Measurements from ENCODE around the gene ZFHX3.

Gene ZFHX3

DNA sequence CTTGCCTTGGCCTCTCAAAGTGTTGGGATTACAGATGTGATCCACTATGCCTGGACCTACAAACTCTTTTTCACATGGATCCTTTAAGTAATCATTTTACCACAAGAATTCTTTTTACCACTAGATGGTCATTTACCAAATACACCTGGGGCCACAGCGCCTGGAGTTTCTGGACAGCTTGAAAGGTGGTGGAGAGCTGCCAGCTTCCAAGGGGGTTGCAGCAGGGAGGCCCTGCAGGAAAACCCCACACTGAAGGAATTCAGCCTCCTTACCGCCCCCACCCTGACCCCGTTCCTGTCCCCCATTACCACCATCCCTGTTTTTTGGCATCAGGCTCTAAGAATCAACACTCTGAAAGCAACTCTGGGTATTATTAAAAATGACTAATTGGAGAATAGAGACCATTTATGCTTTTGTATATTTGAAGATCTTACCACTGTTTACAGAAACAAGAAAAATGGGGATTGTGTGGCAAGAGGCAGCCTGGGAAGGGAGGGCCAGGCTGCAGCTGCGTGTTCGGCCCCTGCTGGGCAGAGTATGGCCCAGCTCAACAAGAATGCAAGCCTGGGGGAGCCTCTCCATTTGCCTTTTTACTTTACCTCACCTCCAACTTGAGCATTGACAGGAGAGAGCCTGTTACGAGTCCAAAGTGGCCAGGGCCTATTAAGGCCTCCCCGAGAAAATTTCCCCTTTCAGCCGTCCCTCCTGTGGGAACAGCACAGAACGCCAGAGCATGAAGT, 209.9 kb downstream of the ZFHX3 start:
- in situ Hi-C loops (cut with MboI; ENCODE audit: low sequenced_read_pairs): loop anchor here (10.0 kb wide), 1 partner anchor 357 kb away; no protein-coding TSS in a partner anchor

DNA sequence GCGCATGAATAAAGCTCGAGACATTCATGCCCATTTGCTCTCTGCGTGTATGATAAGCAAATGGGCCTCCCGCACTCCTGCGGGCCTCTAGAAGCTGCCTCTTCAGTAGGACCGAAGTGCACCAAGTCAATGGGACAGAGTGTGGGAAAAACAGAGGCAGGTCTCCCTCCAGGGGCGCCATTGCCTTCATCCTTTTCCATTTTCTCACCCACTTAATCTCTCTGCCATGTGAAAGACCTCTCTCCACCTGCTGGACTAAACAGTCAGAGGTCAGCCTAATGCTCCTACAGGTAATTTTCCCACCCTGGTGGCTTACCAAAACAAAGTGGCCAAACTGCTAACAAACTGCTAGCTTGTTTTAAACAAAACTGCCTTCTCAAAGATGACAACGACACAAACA, 210.9 kb downstream of the ZFHX3 start:
- in situ Hi-C loops (cut with MboI; ENCODE audit: low sequenced_read_pairs): loop anchor here (10.0 kb wide), 1 partner anchor 358 kb away; no protein-coding TSS in a partner anchor

DNA sequence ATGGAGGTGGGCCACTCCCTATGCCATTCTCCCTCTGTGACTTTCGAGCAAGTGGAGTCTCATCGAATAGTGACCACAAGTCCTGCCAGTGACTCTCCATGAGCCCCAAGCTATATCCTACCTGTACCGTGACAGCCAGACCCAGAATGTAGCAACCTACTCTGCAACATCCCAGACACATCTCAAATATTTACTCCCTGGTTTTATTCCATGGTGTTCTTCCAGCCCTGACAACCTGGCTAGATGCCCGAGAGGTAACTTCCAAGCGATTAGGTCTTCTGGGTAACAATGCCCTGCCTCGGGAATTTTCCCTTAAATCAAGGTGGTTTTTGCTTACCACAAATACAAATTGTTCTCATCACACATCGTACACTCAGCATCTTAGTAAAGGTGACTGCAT, 211.7 kb downstream of the ZFHX3 start:
- in situ Hi-C loops (cut with MboI; ENCODE audit: low sequenced_read_pairs): loop anchor here (10.0 kb wide), 1 partner anchor 359 kb away; no protein-coding TSS in a partner anchor

DNA sequence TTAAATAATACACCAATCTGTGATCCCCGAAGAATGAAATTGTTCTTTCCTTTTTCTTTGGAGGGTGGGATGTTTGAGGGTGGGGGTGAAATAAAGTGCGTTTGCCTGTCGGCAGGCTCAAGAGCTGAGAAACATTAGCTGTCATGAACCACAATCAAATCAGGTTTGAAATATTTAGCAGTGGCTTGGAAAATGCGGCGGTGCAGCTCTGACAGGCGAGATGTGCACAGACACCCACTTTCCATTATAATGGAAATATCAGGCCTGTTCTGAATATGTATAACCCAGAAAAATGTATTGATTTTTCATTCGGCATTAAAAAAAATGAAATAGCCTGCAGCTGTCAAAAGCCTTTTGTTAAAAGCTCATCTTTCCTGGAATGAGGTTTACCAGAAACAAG, 212.8 kb downstream of the ZFHX3 start:
- in situ Hi-C loops (cut with MboI; ENCODE audit: low sequenced_read_pairs): loop anchor here (10.0 kb wide), 1 partner anchor 360 kb away; no protein-coding TSS in a partner anchor

DNA sequence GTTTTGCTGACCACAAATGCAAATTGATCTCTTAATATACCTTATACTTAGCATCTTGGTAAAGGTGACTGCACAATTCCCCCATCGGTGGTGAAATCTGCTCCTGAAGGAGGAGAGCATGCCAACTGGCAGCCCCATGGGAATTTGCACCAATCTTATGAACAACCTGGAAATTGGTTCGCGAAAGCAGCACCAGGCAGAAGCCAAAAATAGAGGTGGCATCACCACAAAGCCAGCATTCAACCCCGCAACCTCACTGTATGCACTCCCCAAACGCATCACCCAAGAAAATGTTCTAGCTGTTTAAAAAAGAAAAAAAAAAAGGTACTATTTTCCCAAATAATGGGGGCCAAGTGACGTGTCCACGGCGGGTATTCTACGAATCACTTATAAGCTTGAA, 213.4 kb downstream of the ZFHX3 start:
- in situ Hi-C loops (cut with MboI; ENCODE audit: low sequenced_read_pairs): loop anchor here (10.0 kb wide), 1 partner anchor 360 kb away; no protein-coding TSS in a partner anchor

DNA sequence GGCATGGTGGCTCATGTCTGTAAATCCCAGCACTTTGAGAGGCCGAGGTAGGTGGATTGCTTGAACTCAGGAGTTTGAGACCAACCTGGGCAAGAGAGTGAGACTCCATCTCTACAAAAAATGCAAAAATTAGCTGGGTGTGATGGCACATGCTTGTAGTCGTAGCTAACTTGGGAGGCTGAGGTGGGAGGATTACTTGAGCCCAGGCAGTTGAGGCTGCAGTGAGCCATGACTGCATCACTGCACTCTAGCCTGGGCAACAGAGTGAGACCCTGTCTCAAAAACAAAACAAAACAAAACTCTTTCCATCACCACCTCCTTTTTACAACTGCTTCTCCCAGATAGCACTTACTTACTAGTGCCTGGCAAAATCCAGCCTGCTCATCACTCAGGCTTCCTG, 214.0 kb downstream of the ZFHX3 start:
- in situ Hi-C loops (cut with MboI; ENCODE audit: low sequenced_read_pairs): loop anchor here (10.0 kb wide), 1 partner anchor 361 kb away; no protein-coding TSS in a partner anchor

DNA sequence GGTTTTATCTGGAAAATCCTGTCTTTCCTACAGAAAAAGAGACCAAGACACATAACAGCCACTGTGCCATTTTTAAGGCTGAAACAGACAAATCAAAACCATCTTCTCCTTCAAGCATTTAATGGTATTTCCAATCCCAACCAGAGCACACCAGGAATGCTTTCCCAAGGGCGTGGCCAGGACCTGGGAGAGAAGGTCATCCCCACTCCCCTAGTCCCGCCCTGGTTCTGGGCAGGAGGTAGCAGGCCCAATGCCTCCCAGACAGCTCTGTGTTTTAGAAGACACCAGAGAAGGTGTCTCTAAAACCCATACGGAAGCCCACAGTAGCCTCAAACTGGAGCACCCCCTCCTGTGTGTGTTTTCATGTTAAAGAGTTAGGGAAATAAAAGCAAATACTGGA, 214.4 kb downstream of the ZFHX3 start:
- in situ Hi-C loops (cut with MboI; ENCODE audit: low sequenced_read_pairs): loop anchor here (10.0 kb wide), 1 partner anchor 361 kb away; no protein-coding TSS in a partner anchor

DNA sequence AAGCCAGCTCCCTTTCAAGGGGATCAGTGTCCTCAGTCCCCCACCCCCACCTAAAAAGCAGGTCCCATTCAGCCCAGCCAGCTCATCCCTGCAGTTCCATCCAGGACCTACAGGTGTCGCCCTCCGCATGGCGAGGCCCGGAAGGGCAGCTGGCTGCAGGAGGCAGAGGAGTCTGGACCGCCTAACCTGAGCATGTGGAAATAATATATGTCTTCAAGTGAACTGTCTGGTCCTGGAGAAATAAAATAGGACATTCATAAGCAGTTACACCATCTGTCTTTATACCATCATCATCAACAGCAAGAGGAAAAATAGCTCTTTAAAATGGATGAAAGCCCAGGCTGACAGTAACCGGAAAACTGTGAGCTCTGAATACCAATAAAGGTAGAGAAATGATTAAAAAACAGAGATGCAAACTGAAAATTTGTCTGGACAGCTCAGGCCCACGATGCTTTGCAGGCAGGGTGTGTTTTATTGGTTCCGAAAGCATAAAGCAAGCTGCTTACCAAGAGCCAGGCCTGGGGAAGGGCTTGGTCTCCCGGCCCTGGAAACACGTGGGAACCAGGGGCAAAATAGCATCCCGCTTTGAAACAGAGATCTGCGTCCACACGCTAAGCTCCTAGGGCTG, 215.2 kb downstream of the ZFHX3 start:
- in situ Hi-C loops (cut with MboI; ENCODE audit: low sequenced_read_pairs): loop anchor here (10.0 kb wide), 1 partner anchor 362 kb away; no protein-coding TSS in a partner anchor

DNA sequence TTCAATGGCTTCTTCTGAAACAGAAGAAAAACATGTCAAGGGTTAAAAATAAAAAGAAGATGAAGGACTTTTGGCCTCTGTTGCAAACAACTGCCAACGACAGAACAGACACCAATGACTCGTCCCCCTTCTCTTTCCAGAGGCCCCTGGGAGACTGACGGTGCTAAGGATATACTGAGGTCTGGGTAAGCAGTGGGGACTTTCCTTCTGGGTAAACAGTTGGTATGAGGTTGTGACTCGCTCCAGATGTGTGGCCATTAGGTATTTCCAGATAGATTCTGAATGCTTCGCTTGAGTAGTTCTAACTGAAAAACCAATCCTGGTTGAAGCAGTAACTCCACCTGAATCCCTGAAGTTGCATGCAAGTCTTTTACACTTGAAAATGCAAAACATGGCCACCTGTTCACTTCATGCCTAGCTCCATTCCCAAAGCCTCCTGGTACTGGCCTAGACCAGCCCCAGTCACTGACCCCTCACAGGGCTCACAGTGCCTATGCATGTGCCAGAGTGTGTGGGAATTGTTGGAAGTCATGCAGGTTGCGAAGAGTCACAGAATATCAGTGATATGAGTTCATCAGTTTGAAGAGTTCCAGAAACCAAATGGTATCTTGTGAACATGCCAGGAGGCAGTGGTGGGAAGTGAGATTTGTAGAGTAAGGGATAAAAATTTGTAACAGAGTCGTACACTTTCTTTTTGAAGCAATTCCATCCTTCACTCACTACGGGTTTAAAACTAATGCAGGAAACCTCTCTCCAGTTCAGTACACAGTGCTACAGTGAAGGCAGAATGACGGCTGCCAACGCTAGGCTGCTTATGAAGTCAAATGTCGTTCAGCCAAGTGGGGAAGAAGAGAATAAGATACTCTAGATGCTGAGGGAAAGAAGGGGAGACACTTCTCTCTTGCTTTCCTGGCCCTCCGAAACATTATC, 217.8 kb downstream of the ZFHX3 start:
- in situ Hi-C loops (cut with MboI; ENCODE audit: low sequenced_read_pairs): loop anchor here (10.0 kb wide), 1 partner anchor 365 kb away; no protein-coding TSS in a partner anchor

DNA sequence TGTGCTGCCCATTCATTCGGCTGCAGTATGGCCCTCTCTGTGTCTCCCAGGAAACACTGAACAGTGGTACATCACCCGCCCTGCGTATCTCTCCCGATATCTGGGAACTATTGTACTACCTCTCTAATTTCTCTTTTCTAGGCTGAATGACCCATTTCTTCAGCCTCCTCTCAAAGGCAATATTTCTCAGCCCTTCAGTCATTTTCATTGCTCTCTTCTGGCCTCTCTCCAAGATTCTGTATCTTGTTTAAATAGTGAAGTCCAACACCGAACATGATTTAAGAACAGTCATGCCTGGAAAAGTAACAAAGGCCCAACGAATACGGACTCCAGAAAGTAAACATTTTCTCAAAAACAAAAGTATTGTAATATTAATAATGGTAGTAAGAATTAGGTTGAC, 220.1 kb downstream of the ZFHX3 start:
- in situ Hi-C loops (cut with MboI; ENCODE audit: low sequenced_read_pairs): no loop called here

DNA sequence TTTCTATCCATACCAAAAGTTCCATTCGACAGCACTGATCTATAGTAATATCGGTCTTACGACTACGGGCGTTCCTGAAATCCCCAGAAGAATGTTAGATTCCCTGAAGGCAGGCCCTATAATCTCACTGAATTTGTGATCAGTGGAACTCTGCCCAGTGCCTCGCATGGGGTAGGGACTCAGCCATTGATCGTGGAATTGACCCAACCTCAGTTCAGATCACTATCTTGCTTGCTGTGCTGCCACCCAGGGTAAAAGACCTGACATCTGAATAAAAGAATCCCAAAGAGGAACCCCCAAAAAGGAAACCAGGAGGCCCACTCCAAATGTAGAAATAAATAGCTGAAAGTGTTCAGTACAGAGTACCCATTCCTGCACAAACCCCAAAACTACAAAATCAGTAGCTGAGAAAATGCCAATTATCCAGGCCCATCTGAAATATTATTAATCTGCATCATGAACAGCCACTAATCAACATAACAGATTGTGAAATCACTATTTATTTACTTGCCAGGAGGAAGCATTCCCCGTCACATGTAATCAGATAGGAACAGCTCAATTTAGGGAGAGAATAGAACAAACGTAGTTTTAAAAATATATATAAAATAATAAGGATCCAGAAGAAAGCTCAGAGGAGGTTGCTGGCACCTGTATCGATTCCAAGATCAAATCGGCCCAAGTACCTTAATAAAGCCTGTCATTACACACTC, 221.9 kb downstream of the ZFHX3 start:
- in situ Hi-C loops (cut with MboI; ENCODE audit: low sequenced_read_pairs): no loop called here

DNA sequence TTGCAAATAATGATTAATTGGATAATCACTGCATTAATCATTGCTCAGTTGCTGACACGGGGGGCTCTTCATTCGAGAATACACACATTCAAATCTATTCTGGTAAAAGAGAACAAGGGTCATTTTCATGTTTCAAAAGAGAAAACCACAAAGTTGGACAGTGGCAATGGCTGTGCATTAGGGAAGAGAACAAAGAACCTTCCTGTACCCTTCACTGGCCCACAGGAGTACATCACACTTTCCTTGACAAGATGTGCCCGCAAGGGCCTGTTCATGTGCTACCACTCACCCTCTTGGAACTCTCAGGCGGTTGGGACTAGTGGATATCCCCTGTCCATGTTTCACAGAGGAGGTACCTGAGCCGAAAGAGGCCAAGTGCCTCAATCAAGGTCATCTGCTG, 223.2 kb downstream of the ZFHX3 start:
- in situ Hi-C loops (cut with MboI; ENCODE audit: low sequenced_read_pairs): no loop called here

DNA sequence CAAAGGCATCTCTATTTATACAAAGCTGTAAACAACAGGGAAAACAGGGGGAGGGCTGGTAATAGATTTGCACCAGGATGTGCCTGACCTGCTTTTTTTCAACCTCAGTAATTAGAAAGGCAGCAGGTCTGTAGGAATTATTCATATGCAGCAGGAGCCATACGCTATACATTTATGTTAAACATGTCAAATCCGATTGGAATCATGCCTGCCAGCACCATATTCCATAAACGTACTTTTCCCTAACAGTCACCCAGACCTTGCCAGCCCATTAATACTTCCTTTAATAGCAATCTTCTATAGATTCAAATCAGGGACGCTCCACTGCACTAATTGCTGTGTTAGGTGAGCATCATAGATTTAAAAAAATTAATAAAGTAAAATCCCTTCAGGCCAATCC, 223.9 kb downstream of the ZFHX3 start:
- in situ Hi-C loops (cut with MboI; ENCODE audit: low sequenced_read_pairs): no loop called here

DNA sequence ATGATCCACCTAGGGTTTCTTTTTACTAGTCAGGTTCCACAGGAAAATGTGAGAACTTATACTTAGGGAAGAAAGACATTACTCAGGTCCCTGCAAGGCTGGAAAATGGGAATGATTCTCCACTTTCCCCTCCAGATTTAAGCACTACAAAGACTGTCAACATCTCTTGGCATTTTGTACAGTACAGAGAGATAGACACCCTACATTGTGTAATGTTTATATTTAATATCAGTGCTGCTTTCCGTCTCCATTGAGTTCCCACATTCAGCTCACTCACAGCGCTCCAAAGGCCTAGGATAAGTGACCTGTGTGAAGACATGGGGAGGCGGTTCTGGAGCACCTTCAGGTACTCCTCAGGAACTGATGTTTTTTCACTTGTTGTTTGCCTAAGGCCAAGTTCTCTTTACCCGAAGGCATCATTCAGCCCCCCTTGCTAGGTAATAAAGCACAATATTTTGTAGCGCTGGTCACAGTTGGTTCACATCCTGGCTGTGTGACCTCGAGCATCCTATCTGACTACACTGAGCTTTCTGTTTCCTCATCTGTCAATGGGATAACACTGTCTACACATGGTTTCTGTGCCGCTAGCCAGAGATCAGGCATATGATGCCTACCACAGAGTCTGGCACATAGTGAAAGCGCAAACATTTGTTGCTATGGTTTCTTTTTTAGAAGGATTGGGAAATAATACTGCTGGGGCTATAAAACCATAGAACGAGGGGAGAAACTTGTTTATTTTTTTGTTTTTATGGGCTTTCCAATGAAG, 226.6 kb downstream of the ZFHX3 start:
- in situ Hi-C loops (cut with MboI; ENCODE audit: low sequenced_read_pairs): no loop called here

DNA sequence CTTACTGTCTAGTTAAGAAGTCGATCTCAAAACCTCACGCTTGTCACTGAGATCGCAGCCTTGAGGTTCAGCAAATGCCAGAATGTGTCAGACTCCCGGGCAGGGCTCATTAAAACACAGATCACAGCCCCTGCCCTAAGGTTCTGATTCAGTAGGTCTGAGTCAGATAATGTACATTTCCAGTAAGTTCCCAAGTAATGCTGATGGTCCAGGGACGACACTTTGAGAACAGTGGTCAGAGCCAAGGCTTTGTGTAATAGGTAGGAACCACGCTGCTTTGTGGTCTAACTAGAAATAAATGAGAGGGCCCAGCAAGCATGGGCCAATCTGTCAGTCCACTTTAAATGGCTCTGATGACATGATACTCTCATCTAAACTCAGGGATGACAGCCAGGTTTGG, 228.6 kb downstream of the ZFHX3 start:
- in situ Hi-C loops (cut with MboI; ENCODE audit: low sequenced_read_pairs): no loop called here

DNA sequence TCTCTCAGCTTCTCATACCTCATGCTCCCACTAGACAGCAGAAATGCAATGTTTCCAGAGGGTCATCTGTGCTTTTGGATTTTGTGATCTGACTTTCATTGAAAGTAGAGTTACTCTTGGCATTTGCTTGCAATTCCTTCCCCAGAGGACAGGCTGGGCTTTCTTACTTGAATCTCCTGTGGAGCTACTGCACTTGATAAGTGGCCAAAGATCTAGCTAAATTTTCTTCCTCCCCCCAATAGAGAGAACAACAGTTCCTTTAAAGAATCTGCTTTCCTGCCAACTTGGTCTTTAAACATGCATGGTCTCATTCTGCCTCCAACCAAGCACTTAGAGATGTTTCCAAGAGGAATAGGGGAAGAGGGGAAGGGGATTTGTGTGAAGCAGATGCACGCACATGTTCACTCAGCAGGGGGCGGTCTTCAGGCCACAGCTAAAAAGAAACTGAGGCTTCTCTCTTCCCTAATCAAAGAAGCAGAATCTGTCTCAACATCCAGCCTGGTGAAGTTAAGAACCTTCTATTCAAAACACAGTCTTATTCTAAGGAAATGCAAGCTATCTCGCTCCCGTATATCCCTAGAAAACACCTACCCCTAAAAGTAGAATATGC, 229.6 kb downstream of the ZFHX3 start:
- in situ Hi-C loops (cut with MboI; ENCODE audit: low sequenced_read_pairs): no loop called here

DNA sequence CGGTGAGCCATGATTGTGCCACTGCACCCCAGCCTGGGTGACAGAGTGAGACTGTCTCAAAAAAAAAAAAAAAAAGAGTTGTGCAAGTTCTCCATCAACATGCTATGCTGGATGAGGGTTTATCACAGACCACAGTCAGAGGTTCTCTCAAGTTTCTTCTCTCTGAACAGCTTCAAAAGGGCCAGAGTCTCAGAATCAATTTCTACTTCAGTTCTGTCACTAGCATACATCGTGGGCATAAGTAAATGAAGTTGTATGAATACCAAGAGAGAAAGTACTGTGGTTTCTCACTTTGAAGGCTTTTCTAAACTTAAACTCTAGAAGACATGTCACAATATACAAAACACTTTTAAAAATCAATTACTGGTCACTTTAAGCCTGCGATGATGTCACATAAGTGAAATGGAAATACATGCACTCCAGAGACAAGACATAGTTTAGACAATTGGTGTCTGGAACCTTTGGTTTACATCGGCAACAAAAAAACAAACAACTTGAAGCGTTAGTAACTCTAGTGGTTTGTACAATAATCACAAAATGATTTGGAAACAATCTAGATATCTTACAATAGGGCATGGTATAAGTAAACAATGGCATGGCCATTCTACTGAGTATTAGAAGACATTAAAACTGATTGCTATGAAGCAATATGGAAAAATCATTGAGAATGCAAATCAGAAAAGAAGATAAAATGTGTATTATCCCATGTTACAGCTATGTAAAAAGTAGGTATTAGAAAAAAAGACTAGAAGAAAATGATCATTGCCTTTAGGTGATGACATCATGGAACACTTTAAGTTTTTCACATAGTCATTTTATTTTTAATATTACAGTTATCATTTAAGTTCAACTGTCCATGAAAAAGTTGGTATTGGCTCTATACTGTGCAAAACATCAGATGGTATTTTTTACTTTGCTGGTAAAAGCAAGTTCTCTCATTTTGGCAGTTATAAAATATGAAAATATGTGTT, 232.3 kb downstream of the ZFHX3 start:
- in situ Hi-C loops (cut with MboI; ENCODE audit: low sequenced_read_pairs): no loop called here

DNA sequence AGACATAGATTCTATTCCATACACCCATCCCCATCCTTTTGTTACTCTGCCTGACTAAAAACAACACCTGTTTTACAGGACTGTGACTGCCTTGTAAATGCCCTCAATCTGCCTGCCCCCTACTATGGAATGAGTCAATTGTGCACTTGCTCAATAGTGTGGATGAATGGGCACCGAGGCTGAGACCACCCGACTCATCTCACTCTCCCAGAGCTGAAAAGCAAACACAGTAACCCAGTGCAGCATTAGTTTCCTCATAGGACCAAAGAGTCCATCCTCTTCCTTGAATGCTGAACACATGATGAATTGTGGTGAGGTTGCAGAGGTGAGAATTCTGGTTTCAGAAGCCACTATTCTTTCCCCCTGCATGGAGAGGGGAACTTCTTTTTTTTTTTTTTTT, 233.7 kb downstream of the ZFHX3 start:
- in situ Hi-C loops (cut with MboI; ENCODE audit: low sequenced_read_pairs): no loop called here

Measured in HL-60/S4 treated with retinoic acid at 250 ng/mL for 4 days and 3 days (cell line).